ENCODE data around the gene GATA3. TPM values are rescaled to one million over a fixed set of nuclear protein-coding genes. Genes with fewer than 3 reads are reported as not detected.

GATA3 gene
- total and polyA plus RNA-seq, 2 of the 8 experiments (the other 6 are each of a cell fraction or from before 2014, with no cell fraction given) = 0.02 to 0.43 TPM

GRCh38 chr10:8053446-8054243, 843 bp upstream of the GATA3 start (continued):
- TF ChIP-seq USF2 (IDR thresholded peaks at IDR 0.05; ENCODE audit: low read length) (no peak), KDM4A (IDR thresholded peaks at IDR 0.05; ENCODE audit: low read depth, low read length, severe bottlenecking) (peak; percentile 72), HDAC6 (IDR thresholded peaks at IDR 0.05; ENCODE audit: low read depth, low read length) (no peak), JUND (IDR thresholded peaks at IDR 0.05; ENCODE audit: low read length) (peak; percentile 64; the same call in 1 of the 2 replicates), HDAC2 (IDR thresholded peaks at IDR 0.05; ENCODE audit: borderline replicate concordance in 1 of 2, low read depth in 2 of 2, low read length in 2 of 2) (0 out of 4 replicates have a peak, but pooled peaks of 1 of the 2 experiments have one; percentile 16), E2F6 (IDR thresholded peaks at IDR 0.05) (peak; percentile 61; the same call in 1 of the 2 replicates), RXRA (IDR thresholded peaks at IDR 0.05; ENCODE audit: insufficient read depth, low read depth, low read length) (no peak), SIN3A (conservative IDR thresholded peaks at IDR 0.05 in 1 of 2, IDR thresholded peaks at IDR 0.05 in 1 of 2; ENCODE audit: low read depth in 1 of 2, low read length in 2 of 2) (no peak), TBP (IDR thresholded peaks at IDR 0.05; ENCODE audit: low read depth, low read length) (no peak), SP2 (IDR thresholded peaks at IDR 0.05; ENCODE audit: low read length) (no peak), TCF12 (IDR thresholded peaks at IDR 0.05; ENCODE audit: low read depth, low read length) (0 out of 2 replicates have a peak, but pooled peaks have one; percentile 23), SAP30 (IDR thresholded peaks at IDR 0.05; ENCODE audit: insufficient read depth, insufficient replicate concordance, low read length) (no peak), SIX5 (IDR thresholded peaks at IDR 0.05; ENCODE audit: low read depth, low read length) (no peak), POLR2AphosphoS5 (IDR thresholded peaks at IDR 0.05; ENCODE audit: low read depth, low read length) (no peak), CREB1 (IDR thresholded peaks at IDR 0.05) (0 out of 2 replicates have a peak, but pooled peaks have one; percentile 39), TAF7 (optimal IDR thresholded peaks at IDR 0.05; ENCODE audit: borderline replicate concordance, low read depth, low read length) (no peak), EZH2 (IDR thresholded peaks at IDR 0.05; ENCODE audit: low read depth, low read length, severe bottlenecking) (no peak)
- TF ChIP-seq, protein P1, sequence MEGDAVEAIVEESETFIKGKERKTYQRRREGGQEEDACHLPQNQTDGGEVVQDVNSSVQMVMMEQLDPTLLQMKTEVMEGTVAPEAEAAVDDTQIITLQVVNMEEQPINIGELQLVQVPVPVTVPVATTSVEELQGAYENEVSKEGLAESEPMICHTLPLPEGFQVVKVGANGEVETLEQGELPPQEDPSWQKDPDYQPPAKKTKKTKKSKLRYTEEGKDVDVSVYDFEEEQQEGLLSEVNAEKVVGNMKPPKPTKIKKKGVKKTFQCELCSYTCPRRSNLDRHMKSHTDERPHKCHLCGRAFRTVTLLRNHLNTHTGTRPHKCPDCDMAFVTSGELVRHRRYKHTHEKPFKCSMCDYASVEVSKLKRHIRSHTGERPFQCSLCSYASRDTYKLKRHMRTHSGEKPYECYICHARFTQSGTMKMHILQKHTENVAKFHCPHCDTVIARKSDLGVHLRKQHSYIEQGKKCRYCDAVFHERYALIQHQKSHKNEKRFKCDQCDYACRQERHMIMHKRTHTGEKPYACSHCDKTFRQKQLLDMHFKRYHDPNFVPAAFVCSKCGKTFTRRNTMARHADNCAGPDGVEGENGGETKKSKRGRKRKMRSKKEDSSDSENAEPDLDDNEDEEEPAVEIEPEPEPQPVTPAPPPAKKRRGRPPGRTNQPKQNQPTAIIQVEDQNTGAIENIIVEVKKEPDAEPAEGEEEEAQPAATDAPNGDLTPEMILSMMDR (IDR thresholded peaks at IDR 0.05; ENCODE audit: control extremely low read depth in 1 of 3, insufficient read depth in 1 of 3, low read depth in 1 of 3, low read length in 3 of 3) = peak; percentile 73 to 78 (median 77)

Data from H1 (cell line).